ENCODE data around the gene AGFG2.

AGFG2 gene

GRCh38 chr7:100563809-100564400, 24.9 kb downstream of the AGFG2 start:
- TF ChIP-seq GATA2 (IDR thresholded peaks at IDR 0.05; ENCODE audit: low read depth, low read length) (no peak), GATA3 (IDR thresholded peaks at IDR 0.05; ENCODE audit: low read depth, low read length) (no peak)

GRCh38 chr7:100565133-100565571, 26.1 kb downstream of the AGFG2 start:
- TF ChIP-seq GATA3 (IDR thresholded peaks at IDR 0.05; ENCODE audit: low read depth, low read length): no peak
- no peak for TF ChIP-seq GATA2 (IDR thresholded peaks at IDR 0.05; ENCODE audit: low read depth, low read length)

GRCh38 chr7:100566018-100566531, 27.1 kb downstream of the AGFG2 start:
- no peak for TF ChIP-seq GATA3 (IDR thresholded peaks at IDR 0.05; ENCODE audit: low read depth, low read length)
- TF ChIP-seq GATA2 (IDR thresholded peaks at IDR 0.05; ENCODE audit: low read depth, low read length): no peak

GRCh38 chr7:100567031-100567730, 28.2 kb downstream of the AGFG2 start:
- no peak for TF ChIP-seq GATA2 (IDR thresholded peaks at IDR 0.05; ENCODE audit: low read depth, low read length)
- TF ChIP-seq GATA3 (IDR thresholded peaks at IDR 0.05; ENCODE audit: low read depth, low read length): no peak

GRCh38 chr7:100567751-100568175, 28.8 kb downstream of the AGFG2 start:
- TF ChIP-seq GATA2 (IDR thresholded peaks at IDR 0.05; ENCODE audit: low read depth, low read length) (no peak), GATA3 (IDR thresholded peaks at IDR 0.05; ENCODE audit: low read depth, low read length) (no peak)

- TF ChIP-seq GATA3 (IDR thresholded peaks at IDR 0.05; ENCODE audit: low read depth, low read length): no peak
- TF ChIP-seq GATA2 (IDR thresholded peaks at IDR 0.05; ENCODE audit: low read depth, low read length): no peak
Observed at GRCh38 chr7:100568176-100568895, 29.3 kb downstream of the AGFG2 start.

GRCh38 chr7:100568896-100569844, 30.2 kb downstream of the AGFG2 start:
- TF ChIP-seq GATA3 (IDR thresholded peaks at IDR 0.05; ENCODE audit: low read depth, low read length): no peak

- TF ChIP-seq GATA2 (IDR thresholded peaks at IDR 0.05; ENCODE audit: low read depth, low read length) (no peak), GATA3 (IDR thresholded peaks at IDR 0.05; ENCODE audit: low read depth, low read length) (no peak)
Observed at GRCh38 chr7:100570954-100571828, 32.2 kb downstream of the AGFG2 start.

GRCh38 chr7:100571829-100572116, 32.8 kb downstream of the AGFG2 start:
- no peak for TF ChIP-seq GATA2 (IDR thresholded peaks at IDR 0.05; ENCODE audit: low read depth, low read length)
- no peak for TF ChIP-seq GATA3 (IDR thresholded peaks at IDR 0.05; ENCODE audit: low read depth, low read length)

- no peak for TF ChIP-seq GATA2 (IDR thresholded peaks at IDR 0.05; ENCODE audit: low read depth, low read length)
- no peak for TF ChIP-seq GATA3 (IDR thresholded peaks at IDR 0.05; ENCODE audit: low read depth, low read length)
Observed at GRCh38 chr7:100572281-100572948, 33.4 kb downstream of the AGFG2 start.

- TF ChIP-seq GATA3 (IDR thresholded peaks at IDR 0.05; ENCODE audit: low read depth, low read length) (no peak), GATA2 (IDR thresholded peaks at IDR 0.05; ENCODE audit: low read depth, low read length) (no peak)
Observed at GRCh38 chr7:100572949-100573675, 34.1 kb downstream of the AGFG2 start.

Data from SH-SY5Y (cell line).